ENCODE measurements around the gene MRPL33.

MRPL33 gene

GRCh38 chr2:27810455-27810854 is 38.9 kb downstream of the MRPL33 start:
- DNase-seq, result no peak

GRCh38 chr2:27811768-27812167 is 40.2 kb downstream of the MRPL33 start:
- no peak for DNase-seq

- no peak for DNase-seq
Observed at GRCh38 chr2:27814758-27815157, 43.2 kb downstream of the MRPL33 start.

GRCh38 chr2:27815860-27816438 is 44.4 kb downstream of the MRPL33 start:
- no peak for DNase-seq

GRCh38 chr2:27822049-27822448 is 50.5 kb downstream of the MRPL33 start:
- DNase-seq, result no peak

GRCh38 chr2:27823135-27823534 is 51.6 kb downstream of the MRPL33 start:
- no peak for DNase-seq

- DNase-seq, result no peak
Observed at GRCh38 chr2:27823569-27823968, 52.0 kb downstream of the MRPL33 start.

GRCh38 chr2:27824401-27824800 is 52.9 kb downstream of the MRPL33 start:
- DNase-seq, result no peak

GRCh38 chr2:27828305-27828704 is 56.8 kb downstream of the MRPL33 start:
- DNase-seq, result no peak

Data from activated CD4-positive, alpha-beta T cell treated with anti-CD3 and anti-CD28 coated beads, Interleukin-2, amount 50 U/mL, for 16 hours (primary cell).